Left lung (tissue), 10 donors: Measurements from ENCODE around the gene PTDSS2. TPM values are rescaled to one million over a fixed set of nuclear protein-coding genes. Genes with fewer than 3 reads are reported as not detected.

Experiments used
- ATAC-seq: fragments of 200-7000 bp; cut with Tn5 transposase; one replicate; pipeline ENCODE4 v1.9.1; 2020; ENCODE audit warnings: moderate library complexity
- DNase-seq, 4 donors: peaks; one replicate each; pipeline ENCODE4 v3.0.0-alpha.2; 2013 to 2020
- H3K27ac ChIP-seq, 2 donors: fragments of 200-600 bp; sonication (generic) in 1 of 2; one replicate each; pipeline versions ENCODE4 v1.5.0 to v1.8.0; 2020 to 2021
- H3K27me3 ChIP-seq, 2 donors: fragments of 200-600 bp; sonication (generic) in 1 of 2; one replicate each; pipeline versions ENCODE4 v1.5.0 to v1.8.0; 2020 to 2021
- H3K36me3 ChIP-seq, 2 donors: fragments of 200-600 bp; sonication (generic) in 1 of 2; one replicate each; pipeline versions ENCODE4 v1.5.0 to v1.8.0; 2020 to 2021
- H3K4me1 ChIP-seq, 2 donors: fragments of 200-600 bp; one replicate each; pipeline ENCODE4 v1.8.0; 2021
- H3K4me3 ChIP-seq, 2 donors: fragments of 200-600 bp; sonication (generic) in 1 of 2; one replicate each; pipeline versions ENCODE4 v1.5.0 to v1.8.0; 2020 to 2021; ENCODE audit warnings: mild to moderate bottlenecking in 1 of 2
- H3K9me3 ChIP-seq, 2 donors: fragments of 200-600 bp; sonication (generic) in 1 of 2; one replicate each; pipeline versions ENCODE4 v1.5.0 to v1.8.0; 2020 to 2021
- intact Hi-C, 2 donors: fragments of 100-400 bp; cut with DNase I; formaldehyde crosslinking; loops; one replicate each; pipeline versions ENCODE4 v1.11.2 to v1.14.2; 2022
- polyA plus RNA-seq, 6 donors: library from polyadenylated mRNA; unstranded; fragments of 120-200 nt; gene quantifications; one replicate each; pipeline ENCODE4 v1.2.1, GENCODE V29; 2013; ENCODE audit not compliant: insufficient read length in 6 of 6
- total RNA-seq, 2 donors: library from RNA; stranded (reverse); fragmentation: NEBNext Ultra II Directional; extraction: Animal tissue kit (Norgen Biotek cat#: 25700); gene quantifications; one replicate each; pipeline ENCODE4 v1.2.1, GENCODE V29; 2021
- TF ChIP-seq, protein P1 (sequence below), 2 donors: fragments of 200-600 bp; sonication (generic) in 1 of 2; IDR thresholded peaks; one replicate each; pipeline versions ENCODE4 v1.5.0 to v1.8.0; 2021; ENCODE audit warnings: antibody characterized with exemption in 2 of 2
- donor health status: DM: no; HTN: yes; CAD: no.
- donor health status: DM: no; HTN: no; CAD: no.

PTDSS2 gene
- total and polyA plus RNA-seq, 8 donors, result 21.5 to 30.3 (median 25.7) TPM

- Histone ChIP-seq H3K4me3 (no peak overlapping the region), H3K4me1 (peaks cover 0 to 2% of the 10 kb centered on the region in 2 donors), H3K27me3 (no peaks in the 10 kb centered on the region), H3K27ac (no peak overlapping the region), H3K36me3 (peaks cover 0 to 27% of the 10 kb centered on the region in 2 donors), H3K9me3 (no peaks in the 10 kb centered on the region)
- ATAC-seq, result no peak
- TF ChIP-seq, protein P1, sequence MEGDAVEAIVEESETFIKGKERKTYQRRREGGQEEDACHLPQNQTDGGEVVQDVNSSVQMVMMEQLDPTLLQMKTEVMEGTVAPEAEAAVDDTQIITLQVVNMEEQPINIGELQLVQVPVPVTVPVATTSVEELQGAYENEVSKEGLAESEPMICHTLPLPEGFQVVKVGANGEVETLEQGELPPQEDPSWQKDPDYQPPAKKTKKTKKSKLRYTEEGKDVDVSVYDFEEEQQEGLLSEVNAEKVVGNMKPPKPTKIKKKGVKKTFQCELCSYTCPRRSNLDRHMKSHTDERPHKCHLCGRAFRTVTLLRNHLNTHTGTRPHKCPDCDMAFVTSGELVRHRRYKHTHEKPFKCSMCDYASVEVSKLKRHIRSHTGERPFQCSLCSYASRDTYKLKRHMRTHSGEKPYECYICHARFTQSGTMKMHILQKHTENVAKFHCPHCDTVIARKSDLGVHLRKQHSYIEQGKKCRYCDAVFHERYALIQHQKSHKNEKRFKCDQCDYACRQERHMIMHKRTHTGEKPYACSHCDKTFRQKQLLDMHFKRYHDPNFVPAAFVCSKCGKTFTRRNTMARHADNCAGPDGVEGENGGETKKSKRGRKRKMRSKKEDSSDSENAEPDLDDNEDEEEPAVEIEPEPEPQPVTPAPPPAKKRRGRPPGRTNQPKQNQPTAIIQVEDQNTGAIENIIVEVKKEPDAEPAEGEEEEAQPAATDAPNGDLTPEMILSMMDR (IDR thresholded peaks at IDR 0.05), result no peak
- intact Hi-C loops, result no loop called here
- DNase-seq, result no peak
These were observed 78.2 kb downstream of the PTDSS2 start for GRCh38 chr11:528166-528814.

DNA sequence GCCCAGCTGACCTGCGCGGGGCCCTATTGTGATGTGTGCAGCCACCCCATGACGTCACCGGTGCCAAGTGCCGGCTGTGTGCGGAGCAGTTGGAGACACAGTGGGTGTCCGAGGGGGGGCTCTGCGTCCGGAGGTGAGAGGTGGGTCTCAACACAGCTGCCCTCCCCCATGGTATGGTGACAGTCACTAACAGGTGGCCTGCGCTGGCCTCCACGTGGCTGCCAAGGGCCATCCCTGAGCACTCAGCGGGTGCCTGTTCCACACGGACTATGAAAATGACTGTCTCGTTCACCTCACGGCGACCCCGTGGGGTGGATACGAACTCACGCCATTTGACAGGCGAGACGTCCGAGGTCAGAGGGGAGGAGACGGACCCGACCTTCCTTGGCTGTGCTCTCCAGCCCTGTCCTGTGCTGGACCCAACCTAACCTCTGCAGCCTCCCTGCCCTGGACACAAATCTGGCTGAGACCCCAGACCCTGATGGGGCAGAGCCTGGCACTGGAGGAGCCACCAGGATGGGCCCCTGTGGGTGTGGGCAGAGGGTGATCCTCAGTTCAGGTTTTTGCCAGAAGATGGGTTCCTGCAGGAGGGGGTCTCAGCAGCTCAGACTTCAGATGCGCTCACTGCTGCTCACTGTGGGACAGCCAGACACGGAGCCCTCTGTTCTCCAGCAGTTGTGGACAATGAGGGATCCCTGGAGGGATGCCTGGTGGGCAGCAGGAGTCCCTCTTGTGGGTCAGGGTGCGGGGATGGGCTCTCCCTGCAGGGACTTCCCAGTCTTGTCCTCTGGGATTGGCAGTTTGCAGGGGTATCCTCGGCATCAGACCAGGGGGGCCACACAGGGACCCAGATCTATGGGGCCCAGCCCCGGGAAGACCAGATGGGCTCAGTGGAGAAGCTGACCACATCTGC, 79.0 kb downstream of the PTDSS2 start:
- Histone ChIP-seq H3K4me3 (no peak overlapping the region), H3K36me3 (peaks cover 0 to 32% of the 10 kb centered on the region in 2 donors), H3K27ac (no peak overlapping the region), H3K27me3 (no peaks in the 10 kb centered on the region), H3K9me3 (no peaks in the 10 kb centered on the region), H3K4me1 (peaks cover 0 to 10% of the 10 kb centered on the region in 2 donors)
- TF ChIP-seq, protein P1 (IDR thresholded peaks at IDR 0.05), result no peak
- ATAC-seq (no peak), DNase-seq (no peak)
- intact Hi-C loops, result no loop called here

GRCh38 chr11:529728-530411, 79.8 kb downstream of the PTDSS2 start:
- Histone ChIP-seq H3K9me3 (no peaks in the 10 kb centered on the region), H3K4me3 (no peak overlapping the region), H3K4me1 (peaks cover 0 to 18% of the 10 kb centered on the region in 2 donors), H3K36me3 (peaks cover 0 to 32% of the 10 kb centered on the region in 2 donors), H3K27ac (no peak overlapping the region), H3K27me3 (no peaks in the 10 kb centered on the region)
- ATAC-seq (no peak), DNase-seq (no peak)
- TF ChIP-seq, protein P1 (IDR thresholded peaks at IDR 0.05), result no peak
- intact Hi-C loops, result no loop called here

GRCh38 chr11:530960-531831, 81.1 kb downstream of the PTDSS2 start:
- no peak overlapping the region for H3K27ac ChIP-seq
- intact Hi-C loops, result no loop called here
- no peak for ATAC-seq
- H3K4me1 ChIP-seq, result peaks cover 0 to 24% of the 10 kb centered on the region in 2 donors
- TF ChIP-seq, protein P1 (IDR thresholded peaks at IDR 0.05), result no peak
- no peaks in the 10 kb centered on the region for H3K9me3 ChIP-seq
- peak in 1 of 4 donors; percentile 30 for DNase-seq
- H3K27me3 ChIP-seq, result peaks cover 0 to 4% of the 10 kb centered on the region in 2 donors
- H3K4me3 ChIP-seq, result no peak overlapping the region
- peaks cover 0 to 32% of the 10 kb centered on the region in 2 donors for H3K36me3 ChIP-seq
